Measurements from ENCODE around the gene SFTPB. TPM values are rescaled to one million over a fixed set of nuclear protein-coding genes. Genes with fewer than 3 reads are reported as not detected.

Gene SFTPB
- total RNA-seq, 1 experiment from 2014 or later: not detected

GRCh38 chr2:85666016-85666415, 2.0 kb downstream of the SFTPB start:
- H3K4me3 ChIP-seq: no peak overlapping the region
- H4K20me1 ChIP-seq (ENCODE audit: insufficient read depth): no peaks in the 10 kb centered on the region
- H3K36me3 ChIP-seq (ENCODE audit: low read depth): no peaks in the 10 kb centered on the region
- H3K79me2 ChIP-seq (ENCODE audit: low read depth): no peaks in the 10 kb centered on the region
- no TSS peak for BruUV-seq (replicated peaks)
- H3K9me2 ChIP-seq (ENCODE audit: insufficient read depth): no peaks in the 10 kb centered on the region
- H3K9me3 ChIP-seq (ENCODE audit: insufficient read depth, low read depth): no peaks in the 10 kb centered on the region
- H3K4me1 ChIP-seq (replicated peaks; ENCODE audit: insufficient read depth): peaks cover 26% of the 10 kb centered on the region
- peaks cover 12% of the 10 kb centered on the region; the same call in 1 of the 2 replicates for H3F3A ChIP-seq (ENCODE audit: insufficient read depth, low read depth)
- ChIA-PET CTCF (no interaction called here), POLR2A (ENCODE audit: unreplicated experiment) (no interaction called here)
- no peak overlapping the region for H2AFZ ChIP-seq
- H3K27ac ChIP-seq: no peak overlapping the region
- TF ChIP-seq CTCF (conservative IDR thresholded peaks at IDR 0.05) (no peak), EZH2 (IDR thresholded peaks at IDR 0.05; ENCODE audit: low read depth) (no peak)
- no peaks in the 10 kb centered on the region for H3K27me3 ChIP-seq (ENCODE audit: insufficient read depth, low read depth)
- DNase-seq: no peak
- intact Hi-C loops (cut with micrococcal nuclease; ENCODE audit: unreplicated experiment): no loop called here
- no peak overlapping the region for H3K4me2 ChIP-seq

- CTCF ChIA-PET: no interaction called here
- POLR2A ChIA-PET (ENCODE audit: unreplicated experiment): no interaction called here
- H3K36me3 ChIP-seq (ENCODE audit: low read depth): no peaks in the 10 kb centered on the region
- no peaks in the 10 kb centered on the region for H3K9me3 ChIP-seq (ENCODE audit: insufficient read depth, low read depth)
- H3K27ac ChIP-seq: no peak overlapping the region
- H4K20me1 ChIP-seq (ENCODE audit: insufficient read depth): no peaks in the 10 kb centered on the region
- no peak for DNase-seq
- H2AFZ ChIP-seq: no peak overlapping the region
- no TSS peak for BruUV-seq (replicated peaks)
- no peaks in the 10 kb centered on the region for H3K9me2 ChIP-seq (ENCODE audit: insufficient read depth)
- no peaks in the 10 kb centered on the region for H3K27me3 ChIP-seq (ENCODE audit: insufficient read depth, low read depth)
- TF ChIP-seq EZH2 (IDR thresholded peaks at IDR 0.05; ENCODE audit: low read depth) (no peak), CTCF (conservative IDR thresholded peaks at IDR 0.05) (no peak)
- H3K79me2 ChIP-seq (ENCODE audit: low read depth): no peaks in the 10 kb centered on the region
- intact Hi-C loops (cut with micrococcal nuclease; ENCODE audit: unreplicated experiment): no loop called here
- H3K4me3 ChIP-seq: no peak overlapping the region
- no peak overlapping the region for H3K4me2 ChIP-seq
- H3K4me1 ChIP-seq (replicated peaks; ENCODE audit: insufficient read depth): peaks cover 26% of the 10 kb centered on the region
- peaks cover 12% of the 10 kb centered on the region; the same call in 1 of the 2 replicates for H3F3A ChIP-seq (ENCODE audit: insufficient read depth, low read depth)
Observed at GRCh38 chr2:85665264-85665937, 2.6 kb downstream of the SFTPB start.

- H3K79me2 ChIP-seq (ENCODE audit: low read depth): no peaks in the 10 kb centered on the region
- TF ChIP-seq CTCF (conservative IDR thresholded peaks at IDR 0.05): no peak
- no peak for TF ChIP-seq EZH2 (IDR thresholded peaks at IDR 0.05; ENCODE audit: low read depth)
- no peaks in the 10 kb centered on the region for H4K20me1 ChIP-seq (ENCODE audit: insufficient read depth)
- POLR2A ChIA-PET (ENCODE audit: unreplicated experiment): no interaction called here
- H2AFZ ChIP-seq: no peak overlapping the region
- CTCF ChIA-PET: interaction anchor here (0.7 kb wide), 1 partner anchor 100 kb away, joined by 4 read pairs; no protein-coding TSS in a partner anchor
- no peaks in the 10 kb centered on the region for H3K27me3 ChIP-seq (ENCODE audit: insufficient read depth, low read depth)
- no peak for DNase-seq
- intact Hi-C loops (cut with micrococcal nuclease; ENCODE audit: unreplicated experiment): no loop called here
- H3K9me3 ChIP-seq (ENCODE audit: insufficient read depth, low read depth): no peaks in the 10 kb centered on the region
- no peaks in the 10 kb centered on the region for H3K36me3 ChIP-seq (ENCODE audit: low read depth)
- no peaks in the 10 kb centered on the region for H3K9me2 ChIP-seq (ENCODE audit: insufficient read depth)
- H3K4me1 ChIP-seq (replicated peaks; ENCODE audit: insufficient read depth): peaks cover 23% of the 10 kb centered on the region
- BruUV-seq (replicated peaks): no TSS peak
- no peak overlapping the region for H3K4me3 ChIP-seq
- H3F3A ChIP-seq (ENCODE audit: insufficient read depth, low read depth): peaks cover 7% of the 10 kb centered on the region; the same call in 1 of the 2 replicates
- no peak overlapping the region for H3K4me2 ChIP-seq
- H3K27ac ChIP-seq: no peak overlapping the region
Observed at GRCh38 chr2:85663594-85664565, 4.1 kb downstream of the SFTPB start.

Measured in PC-9 (cell line).